ENCODE results near the gene MRPL4.
"Not testable (repeated sequence)": the region's sequence is repeated elsewhere in the genome, so short reads cannot be mapped to it uniquely, and the experiment has no call there.

The MRPL4 gene

DNA sequence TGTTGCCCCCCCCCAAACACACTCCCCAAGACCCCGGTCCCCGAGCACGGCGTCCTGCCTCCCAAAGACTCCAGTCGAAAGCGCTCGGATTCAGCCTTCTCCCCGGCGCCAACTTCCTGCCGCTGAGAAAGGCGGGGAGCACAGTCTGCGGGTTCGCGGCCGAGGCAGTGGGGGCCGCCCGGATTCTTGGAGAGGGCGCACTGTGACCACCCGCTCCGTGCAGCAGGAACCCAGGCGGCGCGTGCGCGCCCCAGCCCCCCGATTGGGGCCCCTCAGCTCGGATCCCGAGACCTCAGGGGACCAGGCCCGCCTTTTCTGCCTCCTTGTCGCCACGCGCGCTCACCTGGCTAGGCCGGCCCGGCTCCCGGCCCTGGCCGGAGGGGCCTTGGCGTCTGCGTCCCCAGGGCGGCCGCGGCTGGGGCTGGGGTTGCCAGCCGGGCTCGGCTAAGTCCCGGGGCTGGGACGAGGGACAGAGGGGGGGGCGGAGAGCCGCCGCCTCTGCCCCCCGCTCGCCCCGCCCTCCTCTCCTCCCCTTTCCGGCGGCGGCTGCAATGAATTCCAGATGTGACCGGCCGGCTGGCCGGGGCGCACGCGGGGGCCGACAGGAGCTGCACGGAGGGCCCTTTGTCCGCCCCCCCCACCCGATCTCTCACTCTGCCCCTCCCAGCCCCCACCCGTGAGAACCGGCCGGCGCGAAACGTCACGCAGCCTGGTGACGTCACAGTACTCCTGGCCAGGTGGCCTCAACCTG, 21.0 kb upstream of the MRPL4 start, which contains the start of gene S1PR2:
Gene S1PR2, minus strand, starts transcription at position 471 of the 751 bp plus-strand sequence. CDS start 6,426 bp downstream, outside the sequence.
- peak; percentile 87 for DNase-seq

GRCh38 chr19:10231612-10232228, 20.3 kb upstream of the MRPL4 start:
- no peak for DNase-seq

DNA sequence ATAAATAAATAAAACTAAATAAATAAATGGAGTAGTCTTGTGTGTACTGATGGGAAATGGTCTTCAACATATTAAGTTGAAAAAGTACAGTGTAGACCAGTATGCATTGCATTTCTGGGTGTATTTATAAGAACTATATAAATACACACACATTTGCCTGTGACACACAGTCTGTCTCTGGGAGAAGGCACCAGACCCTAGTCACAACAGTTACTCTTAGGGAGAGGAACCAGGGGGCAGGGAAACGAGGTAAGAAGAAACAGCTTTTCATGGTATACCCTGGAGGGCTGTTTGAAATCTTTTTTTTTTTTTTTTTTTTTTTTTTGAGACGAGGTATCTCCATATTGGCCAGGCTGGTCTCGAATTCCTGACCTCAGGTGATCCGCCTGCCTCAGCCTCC, 18.1 kb upstream of the MRPL4 start:
- no peak for DNase-seq

DNA sequence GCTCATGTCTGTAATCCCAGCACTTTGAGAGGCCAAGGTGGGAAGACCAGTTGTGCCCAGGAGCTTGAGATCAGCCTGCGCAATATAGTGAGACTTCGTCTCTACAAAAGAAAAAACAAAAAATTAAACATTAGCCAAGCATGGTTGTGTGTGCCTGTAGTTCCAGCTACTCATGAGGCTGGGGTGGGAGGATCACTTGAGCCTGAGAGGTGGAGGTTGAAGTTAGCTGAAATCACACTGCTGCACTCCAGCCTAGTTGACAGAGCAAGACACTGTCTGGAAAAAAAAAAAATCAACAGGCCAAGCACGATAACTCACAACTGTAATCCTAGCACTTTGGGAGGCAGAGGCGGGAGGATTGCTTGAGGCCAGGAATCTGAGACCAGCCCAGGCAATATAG, 17.0 kb upstream of the MRPL4 start:
- no peak for DNase-seq

DNA sequence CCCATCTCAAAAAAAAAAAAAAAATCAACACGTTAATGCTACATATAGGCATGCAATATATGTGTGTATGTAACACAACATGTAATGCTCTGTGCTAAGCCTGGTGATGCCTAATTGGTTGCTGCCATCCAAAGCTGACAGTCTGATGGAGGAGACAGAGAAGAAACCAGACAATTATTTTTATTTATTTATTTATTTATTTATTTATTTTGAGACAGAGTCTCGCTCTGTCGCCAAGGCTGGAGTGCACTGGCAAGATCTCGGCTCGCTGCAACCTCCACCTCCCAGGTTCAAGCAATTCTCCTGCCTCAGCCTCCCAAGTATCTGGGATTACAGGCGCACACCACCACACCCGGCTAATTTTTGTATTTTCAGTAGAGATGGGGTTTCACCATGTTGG, 16.6 kb upstream of the MRPL4 start:
- not testable (repeated sequence) for DNase-seq

DNA sequence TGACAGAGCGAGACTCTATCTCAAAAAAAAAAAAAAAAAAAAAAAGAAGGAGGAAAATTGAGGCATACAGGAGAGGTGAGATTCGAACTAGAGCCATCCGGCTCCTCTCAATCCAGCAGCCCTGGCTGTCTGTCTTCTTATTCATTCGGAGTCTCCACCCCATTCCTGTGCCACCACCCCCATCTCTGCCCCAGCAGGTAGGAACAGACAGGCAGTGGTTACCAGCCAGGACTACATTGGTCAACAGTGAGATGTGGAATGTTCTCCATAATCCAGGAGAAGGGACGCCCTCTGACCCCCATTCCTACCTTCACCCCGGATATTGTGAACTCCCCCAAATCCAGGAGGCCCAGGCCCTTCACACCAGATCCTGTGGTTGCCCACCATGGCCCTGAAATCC, 14.3 kb upstream of the MRPL4 start:
- no peak for DNase-seq

GRCh38 chr19:10238172-10238783, 13.7 kb upstream of the MRPL4 start:
- DNase-seq, result no peak

- DNase-seq, result not testable (repeated sequence)
Measured at GRCh38 chr19:10241826-10242449, 10.1 kb upstream of the MRPL4 start.

- DNase-seq, result no peak
Measured at GRCh38 chr19:10243606-10244005, 8.4 kb upstream of the MRPL4 start.

DNA sequence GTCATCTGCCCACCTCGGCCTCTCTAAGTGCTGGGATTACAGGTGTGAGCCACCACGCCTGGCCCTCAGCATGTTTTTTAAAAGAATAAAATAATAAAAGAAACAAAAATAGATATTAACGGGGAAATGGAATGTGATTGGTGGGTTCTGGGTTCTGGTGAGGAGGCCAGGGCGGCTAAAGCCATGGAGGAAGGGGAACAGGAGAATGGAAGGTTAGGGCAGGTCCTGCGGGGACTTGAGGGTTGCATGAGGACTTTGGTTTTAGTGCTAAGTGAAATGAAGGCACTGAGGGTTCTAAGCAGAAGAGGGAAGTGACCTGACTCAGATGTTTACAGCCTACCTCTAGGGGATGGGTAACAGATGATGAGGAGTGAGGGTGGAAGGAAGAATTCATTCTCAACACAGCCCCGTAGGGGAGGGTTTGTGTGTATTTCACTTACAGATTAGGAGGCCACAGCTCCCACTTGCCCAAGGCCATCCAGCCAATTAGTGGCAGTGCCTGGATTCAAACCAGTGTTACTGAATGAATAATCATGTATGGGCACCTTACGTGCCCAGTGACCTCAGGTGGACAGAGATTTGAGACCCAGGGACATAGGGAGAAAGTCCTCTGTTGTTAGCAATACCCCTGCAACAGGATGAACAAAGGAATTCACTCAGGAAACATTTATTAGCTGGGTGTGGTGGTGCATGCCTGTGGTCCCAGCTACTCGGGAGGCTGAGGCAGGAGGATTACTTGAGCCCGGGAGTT, 6.7 kb upstream of the MRPL4 start:
- DNase-seq, result no peak

GRCh38 chr19:10246511-10246910, 5.5 kb upstream of the MRPL4 start:
- no peak for DNase-seq

DNA sequence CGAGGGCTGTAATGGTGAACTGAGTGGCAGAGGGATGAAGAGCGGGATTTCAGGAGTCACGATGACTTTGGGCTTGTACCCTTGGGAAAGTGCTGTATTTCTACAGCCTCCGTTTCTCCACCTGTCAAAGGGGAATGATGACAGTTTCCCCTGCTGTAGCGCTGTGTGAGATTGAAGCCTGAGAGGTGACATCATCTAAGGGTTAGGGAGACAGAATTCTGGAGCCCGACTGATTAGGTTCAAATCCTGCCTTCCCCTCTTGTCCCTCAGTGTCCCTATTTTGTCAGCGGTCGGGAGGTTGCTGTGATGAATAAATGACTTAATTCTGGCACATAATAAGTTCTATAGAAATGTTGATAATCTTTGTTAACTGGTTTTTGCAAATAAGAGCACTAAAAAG, 693 bp downstream of the MRPL4 start:
- no peak for DNase-seq

DNA sequence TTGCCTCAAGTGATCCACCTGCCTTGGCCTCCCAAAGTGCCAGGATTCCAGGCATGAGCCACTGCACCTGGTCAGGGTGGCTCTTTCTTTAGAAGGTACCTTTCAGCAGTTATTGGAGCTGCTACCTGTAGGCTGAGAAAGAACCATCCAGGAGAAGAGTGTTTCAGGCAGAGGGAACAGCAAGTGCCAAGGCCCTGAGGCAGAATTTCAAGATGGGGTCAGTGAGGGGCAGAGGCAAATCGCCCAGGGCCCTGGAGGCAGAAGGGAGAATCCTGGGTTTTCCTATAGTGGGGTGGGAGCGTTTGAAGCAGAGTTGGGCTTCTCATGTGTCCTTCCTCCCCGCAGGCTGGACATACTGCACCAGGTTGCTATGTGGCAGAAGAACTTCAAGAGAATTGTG, 2.2 kb downstream of the MRPL4 start:
- DNase-seq, result no peak

- no peak for DNase-seq
Measured at GRCh38 chr19:10255358-10255757, 3.3 kb downstream of the MRPL4 start.

DNA sequence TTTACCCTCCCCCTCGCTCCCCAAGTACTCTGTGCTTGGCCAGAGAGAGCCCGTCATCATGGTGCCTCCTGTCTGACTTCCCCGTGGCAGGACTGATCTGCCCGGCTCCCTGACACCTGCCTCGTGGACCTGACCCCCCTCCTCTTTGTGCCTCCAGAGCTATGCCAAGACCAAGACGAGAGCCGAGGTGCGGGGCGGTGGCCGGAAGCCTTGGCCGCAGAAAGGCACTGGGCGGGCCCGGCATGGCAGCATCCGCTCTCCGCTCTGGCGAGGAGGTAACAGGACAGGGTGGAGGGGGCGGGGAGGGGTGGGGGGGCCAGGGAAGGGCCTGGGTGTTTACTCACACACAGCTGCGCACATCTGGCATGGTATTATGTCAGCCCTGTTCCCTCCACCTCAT, 4.5 kb downstream of the MRPL4 start:
- DNase-seq, result no peak

- DNase-seq, result no peak
Measured at GRCh38 chr19:10256970-10257615, 5.1 kb downstream of the MRPL4 start.

GRCh38 chr19:10258080-10258710, 6.2 kb downstream of the MRPL4 start:
- DNase-seq, result no peak

DNA sequence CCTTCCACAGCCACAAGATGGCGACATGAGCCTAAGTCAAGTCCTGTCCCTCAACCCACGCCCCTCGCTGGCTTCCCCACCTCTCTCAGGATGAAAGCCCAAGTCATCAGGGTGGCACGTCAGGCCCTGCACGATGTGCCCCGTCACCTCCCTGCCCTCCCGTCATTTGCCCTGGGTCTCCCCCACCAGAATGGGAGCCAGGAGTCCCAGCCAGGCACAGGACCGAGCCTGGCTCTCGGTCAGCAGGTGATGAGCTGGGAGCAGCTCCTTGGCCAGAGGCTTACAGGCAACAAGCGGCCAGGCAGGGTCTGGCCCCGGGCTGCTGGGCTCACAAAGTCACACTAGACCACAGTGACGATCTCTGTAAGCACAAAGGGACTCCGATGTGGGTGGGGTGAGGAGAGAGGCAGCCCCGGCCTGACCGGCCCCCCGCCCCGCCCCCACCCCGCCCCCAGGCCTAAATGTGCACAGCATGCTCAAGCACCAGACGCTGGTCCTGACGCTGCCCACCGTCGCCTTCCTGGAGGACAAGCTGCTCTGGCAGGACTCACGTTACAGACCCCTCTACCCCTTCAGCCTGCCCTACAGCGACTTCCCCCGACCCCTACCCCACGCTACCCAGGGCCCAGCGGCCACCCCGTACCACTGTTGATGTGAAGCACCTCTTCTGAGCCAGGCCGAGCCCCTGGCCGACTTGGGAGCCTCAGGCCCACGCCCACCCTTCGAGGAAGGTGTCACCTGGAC, 7.3 kb downstream of the MRPL4 start:
- peak; percentile 93 for DNase-seq

DNA sequence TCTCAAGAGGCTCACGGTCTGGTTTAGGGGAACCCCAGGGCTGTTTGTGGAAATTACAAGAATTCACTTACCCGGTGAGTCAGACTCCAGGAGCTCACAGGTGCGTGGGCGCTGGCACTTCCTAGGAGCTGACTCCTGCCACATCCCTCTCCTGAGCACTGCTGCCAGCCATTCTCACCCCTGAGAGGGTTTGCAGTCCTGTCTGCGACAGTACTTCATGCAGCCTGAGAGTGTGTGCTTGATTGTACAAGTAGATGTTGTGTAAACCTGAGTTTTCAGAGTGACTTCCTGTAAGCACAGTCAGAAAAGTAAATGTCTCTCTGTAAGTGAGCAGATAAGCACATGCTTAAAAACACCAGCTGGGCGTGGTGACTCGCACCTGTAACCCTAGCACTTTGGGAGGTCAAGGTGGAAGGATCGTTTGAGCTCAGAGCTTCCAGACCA, 8.1 kb downstream of the MRPL4 start:
- DNase-seq, result no peak

- no peak for DNase-seq
Measured at GRCh38 chr19:10262771-10263170, 10.8 kb downstream of the MRPL4 start.

GRCh38 chr19:10266706-10267105, 14.7 kb downstream of the MRPL4 start:
- DNase-seq, result no peak
